ENCODE data around the gene EML2.

Gene EML2

GRCh38 chr19:45585158-45585577, 54.0 kb downstream of the EML2 start:
- DNase-seq = no peak

GRCh38 chr19:45584332-45585157, 54.7 kb downstream of the EML2 start, which contains the start of gene OPA3:
Gene OPA3 (minus strand): TSS chr19:45584802. CDS start chr19:45584764, 38 bp downstream.
- DNase-seq = peak; percentile 100

DNA sequence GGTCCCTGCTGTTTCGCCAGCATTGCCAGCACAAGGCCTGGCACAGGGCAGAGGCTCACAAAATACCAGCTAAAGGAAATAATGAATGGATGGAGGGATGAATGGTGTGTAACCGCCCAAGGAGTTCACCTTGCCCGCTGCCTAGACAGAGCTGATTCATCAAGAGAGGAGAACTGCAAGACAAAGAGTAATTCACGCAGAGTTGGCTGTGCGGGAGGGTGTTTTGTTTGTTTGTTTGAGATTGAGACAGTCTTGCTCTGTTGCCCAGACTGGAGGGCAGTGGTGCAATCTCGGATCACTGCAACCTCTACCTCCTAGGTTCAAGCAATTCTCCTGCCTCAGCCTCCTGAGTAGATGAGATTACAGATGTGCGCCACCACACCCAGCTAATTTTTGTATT, 57.6 kb downstream of the EML2 start:
- no peak for DNase-seq

DNA sequence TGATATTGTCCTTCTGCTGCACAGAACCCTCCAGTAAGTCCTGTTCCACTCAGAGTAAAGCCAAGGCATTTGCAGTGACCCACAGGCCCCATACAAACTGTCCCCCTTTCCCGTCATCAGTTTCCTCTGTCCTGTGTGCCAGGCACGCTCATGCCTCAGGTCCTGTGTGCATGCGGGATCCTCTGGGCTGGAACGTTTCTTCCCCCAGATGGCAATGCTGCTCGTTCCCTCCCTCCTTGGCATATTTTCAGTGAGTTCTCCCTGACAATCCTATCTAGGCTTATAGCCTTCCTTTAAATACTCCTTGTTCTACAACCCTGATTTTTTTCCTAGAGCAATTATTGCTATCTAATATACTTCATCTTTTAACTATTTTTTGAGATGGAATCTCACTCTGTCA, 60.3 kb downstream of the EML2 start:
- no peak for DNase-seq

- no peak for DNase-seq
Measured at GRCh38 chr19:45577111-45577905, 61.9 kb downstream of the EML2 start.

GRCh38 chr19:45576682-45577081, 62.5 kb downstream of the EML2 start:
- DNase-seq = no peak

GRCh38 chr19:45575216-45575615, 64.0 kb downstream of the EML2 start:
- no peak for DNase-seq

DNA sequence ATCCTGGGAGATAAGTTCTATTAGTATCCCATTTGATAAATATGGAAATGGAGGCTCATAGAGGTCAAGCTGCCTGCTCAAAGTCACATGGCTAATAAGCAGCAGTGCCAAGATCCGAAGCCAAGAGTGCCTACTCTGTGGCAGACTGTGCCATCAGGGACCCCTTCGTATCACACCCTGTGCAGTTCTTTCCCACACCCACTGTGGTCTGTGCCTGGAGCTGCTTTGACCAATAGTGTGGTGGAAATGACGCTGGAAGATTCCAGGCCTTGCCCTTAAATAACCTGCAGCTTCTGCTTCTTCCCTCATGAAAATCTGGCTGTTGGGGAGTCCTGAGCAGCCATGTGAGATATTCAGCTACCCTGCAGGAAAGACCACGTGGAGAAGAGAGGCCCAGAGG, 64.7 kb downstream of the EML2 start:
- DNase-seq = no peak

- no peak for DNase-seq
Measured at GRCh38 chr19:45571457-45572220, 67.6 kb downstream of the EML2 start.

DNA sequence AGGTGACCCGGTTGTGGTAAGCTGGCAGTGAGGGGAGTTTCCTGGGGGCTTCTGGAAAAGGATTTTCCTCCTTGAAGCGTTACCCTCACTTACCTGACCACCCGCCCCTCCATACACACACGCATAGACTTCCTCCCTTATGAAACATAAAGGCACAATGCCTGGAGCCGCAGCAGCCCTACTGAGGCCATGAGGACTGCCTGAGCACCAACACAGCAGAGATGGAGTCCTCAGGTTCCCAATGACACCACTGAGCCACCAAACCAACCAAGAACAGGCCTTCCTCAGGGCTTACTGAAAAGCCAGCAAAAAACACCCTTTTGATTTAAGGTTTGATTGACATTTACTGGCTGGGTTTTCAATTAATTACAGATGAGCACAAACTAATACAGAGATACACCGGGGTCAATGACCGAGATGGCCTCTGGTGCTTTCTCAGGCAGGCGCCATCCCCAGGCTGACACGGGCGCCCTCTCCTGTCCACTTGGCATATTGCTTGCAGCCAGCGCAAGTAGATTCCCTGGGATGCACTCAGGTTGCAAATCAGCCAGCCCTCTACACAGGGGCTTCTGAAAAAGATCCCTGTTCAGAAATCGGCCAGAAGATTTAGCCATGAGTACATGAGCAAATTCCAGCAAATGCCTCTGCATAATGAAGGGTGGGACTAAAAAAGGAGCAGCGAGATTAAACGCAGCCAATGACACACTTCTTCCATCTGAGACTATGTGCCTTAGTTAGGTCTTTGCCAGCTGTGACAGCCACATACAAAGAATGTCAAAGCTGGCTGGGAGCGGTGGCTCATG, 69.4 kb downstream of the EML2 start:
- peak; percentile 70 for DNase-seq

DNA sequence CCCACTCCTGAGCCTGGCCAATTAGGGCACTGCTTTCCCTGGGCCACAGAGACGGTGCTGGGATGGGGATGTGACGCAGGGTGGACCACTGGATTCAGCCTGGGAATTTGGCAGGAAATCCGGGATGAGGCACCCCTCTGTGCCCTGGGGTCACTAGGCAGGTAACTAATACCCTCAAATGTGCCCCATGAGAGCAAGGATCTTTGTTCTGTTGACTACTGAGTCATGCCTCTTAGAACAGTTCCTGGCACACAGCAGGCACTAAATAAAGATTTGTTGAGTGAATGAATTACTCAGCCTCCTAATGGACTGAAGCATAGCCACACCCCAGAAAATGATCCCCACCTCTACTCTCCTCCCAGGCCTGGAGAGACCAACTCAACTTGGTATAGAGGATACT, 70.5 kb downstream of the EML2 start:
- DNase-seq = no peak

DNA sequence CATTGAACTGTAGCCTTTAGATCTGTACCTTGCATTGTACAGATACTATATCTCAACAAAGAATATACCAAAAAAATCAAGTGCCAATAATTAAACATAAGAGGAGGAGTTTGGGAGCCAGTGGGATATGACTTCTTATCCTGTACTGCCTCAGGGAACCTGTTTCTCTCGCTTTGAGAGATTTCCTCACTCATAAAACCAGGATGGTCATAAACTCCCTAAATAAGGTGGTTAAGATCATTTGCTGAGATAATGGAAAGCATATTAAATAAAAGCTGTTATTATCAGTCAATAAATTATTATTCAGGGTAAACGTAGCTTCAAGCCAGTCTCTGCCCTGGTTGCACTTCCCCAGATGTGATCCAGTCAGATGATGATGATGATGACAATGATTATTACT, 71.6 kb downstream of the EML2 start:
- DNase-seq = no peak

- no peak for DNase-seq
Measured at GRCh38 chr19:45564131-45564780, 74.9 kb downstream of the EML2 start.

DNA sequence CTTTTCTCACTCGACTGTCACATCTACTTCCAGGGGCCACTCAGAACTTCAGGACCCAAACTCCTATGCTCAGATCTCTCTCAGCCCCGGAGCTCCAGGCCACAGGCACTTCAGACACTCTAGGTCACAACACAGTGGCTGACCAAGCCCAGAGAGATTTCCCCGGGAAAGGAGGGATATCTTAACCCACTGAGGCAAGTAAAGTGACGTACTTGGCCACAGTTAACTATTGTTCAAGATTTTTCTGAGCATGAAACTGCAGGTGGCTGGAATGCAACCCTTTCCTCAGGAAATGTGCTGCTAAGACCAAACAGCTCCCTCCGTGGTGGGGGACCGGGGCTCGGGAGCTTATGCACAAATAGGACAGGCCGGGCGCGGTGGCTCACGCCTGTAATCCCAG, 78.5 kb downstream of the EML2 start:
- no peak for DNase-seq

DNA sequence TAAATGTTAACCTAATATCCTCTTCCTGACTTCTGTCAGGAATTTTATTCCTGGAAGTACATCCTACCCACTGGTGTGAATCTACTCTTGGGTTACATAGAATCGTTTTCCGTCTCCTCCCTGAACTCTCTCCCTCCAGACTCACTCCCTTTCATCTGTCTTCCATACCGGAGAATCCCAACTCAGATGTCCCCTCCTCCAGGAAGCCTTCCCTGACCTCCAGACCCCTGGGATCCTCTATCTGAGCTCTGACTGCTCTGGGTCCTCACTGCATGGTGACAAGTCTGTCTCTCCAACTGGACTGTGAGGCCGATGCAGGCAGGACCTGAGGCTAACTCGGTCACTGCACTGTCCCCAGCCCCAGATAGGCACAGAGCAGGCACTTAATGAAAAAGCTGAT, 79.2 kb downstream of the EML2 start:
- no peak for DNase-seq
